IMR-90 (cell line): Measurements from ENCODE around the gene OVOL1. TPM values are rescaled to one million over a fixed set of nuclear protein-coding genes. Genes with fewer than 3 reads are reported as not detected.
A peak's percentile ranks its signal among the peaks of the same experiment; 100 is the strongest.

Experiments used
- ATAC-seq: fragments of 200-7000 bp; cut with Tn5 transposase; 2 replicates; pipeline ENCODE4 v1.9.1; 2020; ENCODE audit warnings: low read depth, mild to moderate bottlenecking, moderate library complexity
- BruUV-seq: library from RNA; stranded (reverse); fragments of 400-500 nt; replicated peaks from 2 replicates; lab custom pipeline; 2021; lab: Mats Ljungman, UMichigan
- CTCF ChIA-PET: fragments of 300-600 bp; formaldehyde crosslinking; extraction: SDS; loops from one replicate; lab custom pipeline; 2021; ENCODE audit warnings: antibody characterized with exemption; lab: Yijun Ruan, JAX
- POLR2A ChIA-PET: fragments of 300-600 bp; sonication (Branson Sonifier 250); formaldehyde crosslinking; loops from one replicate; lab custom pipeline; 2022; ENCODE audit warnings: antibody characterized with exemption; ENCODE audit not compliant: unreplicated experiment; lab: Charles Lee
- DNase-seq: peaks from one replicate; pipeline ENCODE4 v3.0.0; 2013
- H2AFZ ChIP-seq: replicated peaks from 2 replicates; pipeline ENCODE3; 2013; ENCODE audit warnings: low read length, mild to moderate bottlenecking; ENCODE audit not compliant: poor library complexity
- H2AK5ac ChIP-seq: 2 replicates; pipeline ENCODE4 v1.6.1; 2013; ENCODE audit warnings: low read depth, low read length, inconsistent platforms
- H2AK9ac ChIP-seq: replicated peaks from 2 replicates; pipeline ENCODE3; 2013; ENCODE audit warnings: mild to moderate bottlenecking, low read depth, low read length, moderate library complexity; ENCODE audit not compliant: poor library complexity
- H2BK120ac ChIP-seq: 2 replicates; pipeline ENCODE4 v1.6.1; 2013; ENCODE audit warnings: low read depth, low read length, inconsistent platforms
- H2BK15ac ChIP-seq: 3 replicates; pipeline ENCODE4 v1.6.1; 2013; ENCODE audit warnings: low read depth, low read length, inconsistent platforms
- H2BK20ac ChIP-seq: 2 replicates; pipeline ENCODE4 v1.6.1; 2013; ENCODE audit warnings: low read depth, mild to moderate bottlenecking, inconsistent platforms, low read length, moderate library complexity
- H2BK5ac ChIP-seq: 2 replicates; pipeline ENCODE4 v1.6.1; 2013; ENCODE audit warnings: mild to moderate bottlenecking, low read depth, low read length, inconsistent platforms; ENCODE audit not compliant: poor library complexity, severe bottlenecking
- H3K14ac ChIP-seq: replicated peaks from 2 replicates; pipeline ENCODE4 v1.6.1; 2013; ENCODE audit warnings: low read depth, low read length, inconsistent platforms
- H3K18ac ChIP-seq: 2 replicates; pipeline ENCODE4 v1.6.1; 2013; ENCODE audit warnings: low read depth, low read length, control low read depth
- H3K23ac ChIP-seq: 2 replicates; pipeline ENCODE4 v1.6.1; 2013; ENCODE audit warnings: low read depth, low read length, inconsistent platforms
- H3K27ac ChIP-seq: 2 replicates; pipeline ENCODE4 v1.5.1; 2013; ENCODE audit warnings: mild to moderate bottlenecking, control low read depth, low read length; ENCODE audit not compliant: insufficient read depth
- H3K27me3 ChIP-seq: 2 replicates; pipeline ENCODE4 v1.6.1; 2013; ENCODE audit warnings: low read length; ENCODE audit not compliant: control insufficient read depth, insufficient read depth
- H3K36me3 ChIP-seq: 2 replicates; pipeline ENCODE4 v1.6.1; 2013; ENCODE audit warnings: low read length, mixed read lengths; ENCODE audit not compliant: control insufficient read depth, insufficient read depth
- H3K4ac ChIP-seq: 2 replicates; pipeline ENCODE4 v1.6.1; 2013; ENCODE audit warnings: low read depth, low read length, inconsistent platforms
- H3K4me1 ChIP-seq: 2 replicates; pipeline ENCODE4 v1.6.1; 2013; ENCODE audit warnings: low read length, mixed read lengths; ENCODE audit not compliant: control insufficient read depth, insufficient read depth
- H3K4me2 ChIP-seq: 2 replicates; pipeline ENCODE4 v1.6.1; 2013; ENCODE audit warnings: low read depth, mild to moderate bottlenecking, control low read depth, low read length, moderate library complexity
- H3K4me3 ChIP-seq: 2 replicates; pipeline ENCODE4 v1.5.1; 2013; ENCODE audit warnings: low read depth, mild to moderate bottlenecking, control low read depth, low read length, moderate library complexity; ENCODE audit not compliant: insufficient read depth
- H3K56ac ChIP-seq: 2 replicates; pipeline ENCODE4 v1.6.1; 2013; ENCODE audit warnings: low read length, inconsistent platforms; ENCODE audit not compliant: insufficient read depth; ENCODE audit errors: extremely low read depth
- H3K79me1 ChIP-seq, 2 experiments: 2 replicates each; pipeline ENCODE4 v1.6.1; 2013; ENCODE audit warnings: low read length in 2 of 2, inconsistent platforms in 1 of 2, low read depth in 1 of 2
- H3K9ac ChIP-seq: 2 replicates; pipeline ENCODE4 v1.6.1; 2013; ENCODE audit warnings: low read depth, low read length, control low read depth
- H3K9me1 ChIP-seq: 2 replicates; pipeline ENCODE4 v1.6.1; 2013; ENCODE audit warnings: low read length, inconsistent platforms; ENCODE audit not compliant: insufficient read depth
- H3K9me3 ChIP-seq: 2 replicates; pipeline ENCODE4 v1.6.1; 2013; ENCODE audit warnings: low read length; ENCODE audit not compliant: control insufficient read depth, insufficient read depth
- H4K20me1 ChIP-seq: 2 replicates; pipeline ENCODE4 v1.6.1; 2013; ENCODE audit warnings: low read length, inconsistent platforms; ENCODE audit not compliant: insufficient read depth
- H4K5ac ChIP-seq: 2 replicates; pipeline ENCODE4 v1.6.1; 2013; ENCODE audit warnings: mild to moderate bottlenecking, low read depth, low read length, control low read depth
- H4K8ac ChIP-seq, 2 experiments: 2 replicates each; pipeline ENCODE4 v1.6.1; 2013; ENCODE audit warnings: low read depth in 2 of 2, low read length in 2 of 2, control low read depth in 1 of 2, inconsistent platforms in 1 of 2
- H4K91ac ChIP-seq: 2 replicates; pipeline ENCODE4 v1.6.1; 2013; ENCODE audit warnings: low read depth, low read length, inconsistent platforms; ENCODE audit not compliant: insufficient read depth
- CHD1 ChIP-seq: IDR thresholded peaks from 2 replicates; pipeline ENCODE4 v1.6.1; 2012; ENCODE audit warnings: low read depth, low read length, improper control_type of control experiment
- MAFK ChIP-seq: IDR thresholded peaks from 2 replicates; pipeline ENCODE4 v1.6.1; 2012; ENCODE audit warnings: low read depth, low read length, improper control_type of control experiment
- MXI1 ChIP-seq: IDR thresholded peaks from 2 replicates; pipeline ENCODE4 v1.6.1; 2012; ENCODE audit warnings: low read depth, mild to moderate bottlenecking, low read length, moderate library complexity, borderline replicate concordance
- NFE2L2 ChIP-seq: fragments of 150-350 bp; IDR thresholded peaks from 2 replicates; pipeline ENCODE4 v1.6.1; 2016; ENCODE audit warnings: low read depth, mild to moderate bottlenecking, low read length
- POLR2A ChIP-seq: IDR thresholded peaks from 2 replicates; pipeline ENCODE4 v1.6.1; 2012; ENCODE audit warnings: mild to moderate bottlenecking, low read depth, low read length
- SMC3 ChIP-seq: fragments of 150-350 bp; IDR thresholded peaks from 2 replicates; pipeline ENCODE4 v1.6.1; 2016; ENCODE audit warnings: low read depth, mild to moderate bottlenecking, antibody characterized with exemption, low read length, moderate library complexity
- WGBS, 2 experiments: methylation state at CpG; one replicate each; pipeline versions ENCODE4 v1.1.5 to v1.1.7; 2013; ENCODE audit warnings: missing lambda C conversion rate in 2 of 2; ENCODE audit not compliant: insufficient read length in 1 of 2; ENCODE audit errors: extremely low coverage in 2 of 2; 5-methylcytosine and 5-hydroxymethylcytosine counted together
- dilution Hi-C: fragments of 300-500 bp; cut with HindIII; formaldehyde crosslinking; loops from one replicate; pipeline ENCODE4 v1.14.3; 2018; ENCODE audit warnings: low sequenced_read_pairs; ENCODE audit not compliant: unreplicated experiment
- in situ Hi-C: fragments of 300-500 bp; cut with MboI; formaldehyde crosslinking; loops from 3 replicates; pipeline ENCODE4 v1.14.3; 2019; ENCODE audit warnings: low sequenced_read_pairs, inconsistent platforms, mixed read lengths
- intact Hi-C: fragments of 100-400 bp; cut with micrococcal nuclease; formaldehyde crosslinking; loops from 2 replicates; pipeline ENCODE4 v1.10.0; 2022
- polyA plus RNA-seq, 3 experiments: library from polyadenylated mRNA; depleted of rRNA; stranded (reverse); fragments of >200 nt; gene quantifications; 2 replicates each; pipeline ENCODE4 v1.2.3, GENCODE V29; 2012; ENCODE audit warnings: low replicate concordance in 1 of 3
- total RNA-seq: library from RNA; depleted of rRNA; stranded (reverse); fragments of >200 nt; gene quantifications from 2 replicates; pipeline ENCODE4 v1.2.3, GENCODE V29; 2012
- TF ChIP-seq, protein P1 (sequence below): fragments of 150-350 bp; IDR thresholded peaks from 2 replicates; pipeline ENCODE4 v1.6.1; 2016; ENCODE audit warnings: low read depth, mild to moderate bottlenecking, low read length, moderate library complexity, borderline replicate concordance
- TF ChIP-seq, protein P2 (sequence below): conservative IDR thresholded peaks from 2 replicates; pipeline ENCODE4 v1.5.1; 2012; ENCODE audit warnings: mild to moderate bottlenecking, low read depth, low read length, improper control_type of control experiment

Gene OVOL1
- total and polyA plus RNA-seq, 2 of the 4 experiments (the other 2 are of a cell fraction) = not detected

- ATAC-seq (no peak), DNase-seq (no peak)
- Histone ChIP-seq H3K9ac (peak overlapping the region; percentile 72; the same call in 1 of the 2 replicates), H3K14ac (no peak overlapping the region), H2BK5ac (no peak overlapping the region), H2AK9ac (no peak overlapping the region), H3K9me1 (no peaks in the 10 kb centered on the region), H2BK20ac (no peak overlapping the region), H3K4me2 (peak overlapping the region; percentile 87), H3K18ac (no peak overlapping the region), H2BK15ac (no peak overlapping the region), H3K4me3 (peak overlapping the region; percentile 94), H3K4me1 (no peaks in the 10 kb centered on the region), H4K8ac (peak overlapping the region; percentile 68 to 73; a peak in 1 of 4 replicates), H4K91ac (no peak overlapping the region), H3K23ac (peak overlapping the region; percentile 67; the same call in 1 of the 2 replicates), H4K5ac (0 out of 2 replicates have a peak overlapping the region, but pooled peaks have one; percentile 87), H3K9me3 (no peaks in the 10 kb centered on the region), H3K79me1 (no peaks in the 10 kb centered on the region; a peak in 1 of 4 replicates), H4K20me1 (no peaks in the 10 kb centered on the region), H2BK120ac (0 out of 2 replicates have a peak overlapping the region, but pooled peaks have one; percentile 29), H2AK5ac (0 out of 2 replicates have a peak overlapping the region, but pooled peaks have one; percentile 30), H3K27me3 (peaks cover 7% of the 10 kb centered on the region), H2AFZ (peak overlapping the region; percentile 98), H3K27ac (no peak overlapping the region), H3K36me3 (no peaks in the 10 kb centered on the region), H3K56ac (peak overlapping the region; percentile 47; the same call in 1 of the 2 replicates), H3K4ac (peak overlapping the region; percentile 84; the same call in 1 of the 2 replicates)
- in situ Hi-C loops (loop anchor here (5.0 kb wide), 1 partner anchor 105 kb away; the partner anchor contains the start of gene KAT5), intact Hi-C loops (loop anchor here (1.0 to 5.0 kb wide), 2 partner anchors 50 to 111 kb away; no protein-coding TSS in a partner anchor), dilution Hi-C loops (no loop called here)
- CTCF ChIA-PET = interaction anchor here (0.5 to 3.0 kb wide), 10 partner anchors 9 to 106 kb away, joined by 3 to 23 read pairs (median 4); partner anchors contain the start of genes CFL1, KAT5 and RNASEH2C
- TF ChIP-seq CHD1 = no peak
- TF ChIP-seq, protein P1, sequence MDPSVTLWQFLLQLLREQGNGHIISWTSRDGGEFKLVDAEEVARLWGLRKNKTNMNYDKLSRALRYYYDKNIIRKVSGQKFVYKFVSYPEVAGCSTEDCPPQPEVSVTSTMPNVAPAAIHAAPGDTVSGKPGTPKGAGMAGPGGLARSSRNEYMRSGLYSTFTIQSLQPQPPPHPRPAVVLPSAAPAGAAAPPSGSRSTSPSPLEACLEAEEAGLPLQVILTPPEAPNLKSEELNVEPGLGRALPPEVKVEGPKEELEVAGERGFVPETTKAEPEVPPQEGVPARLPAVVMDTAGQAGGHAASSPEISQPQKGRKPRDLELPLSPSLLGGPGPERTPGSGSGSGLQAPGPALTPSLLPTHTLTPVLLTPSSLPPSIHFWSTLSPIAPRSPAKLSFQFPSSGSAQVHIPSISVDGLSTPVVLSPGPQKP = no peak
- no peak for TF ChIP-seq POLR2A
- TF ChIP-seq NFE2L2 = no peak
- TF ChIP-seq, protein P2, sequence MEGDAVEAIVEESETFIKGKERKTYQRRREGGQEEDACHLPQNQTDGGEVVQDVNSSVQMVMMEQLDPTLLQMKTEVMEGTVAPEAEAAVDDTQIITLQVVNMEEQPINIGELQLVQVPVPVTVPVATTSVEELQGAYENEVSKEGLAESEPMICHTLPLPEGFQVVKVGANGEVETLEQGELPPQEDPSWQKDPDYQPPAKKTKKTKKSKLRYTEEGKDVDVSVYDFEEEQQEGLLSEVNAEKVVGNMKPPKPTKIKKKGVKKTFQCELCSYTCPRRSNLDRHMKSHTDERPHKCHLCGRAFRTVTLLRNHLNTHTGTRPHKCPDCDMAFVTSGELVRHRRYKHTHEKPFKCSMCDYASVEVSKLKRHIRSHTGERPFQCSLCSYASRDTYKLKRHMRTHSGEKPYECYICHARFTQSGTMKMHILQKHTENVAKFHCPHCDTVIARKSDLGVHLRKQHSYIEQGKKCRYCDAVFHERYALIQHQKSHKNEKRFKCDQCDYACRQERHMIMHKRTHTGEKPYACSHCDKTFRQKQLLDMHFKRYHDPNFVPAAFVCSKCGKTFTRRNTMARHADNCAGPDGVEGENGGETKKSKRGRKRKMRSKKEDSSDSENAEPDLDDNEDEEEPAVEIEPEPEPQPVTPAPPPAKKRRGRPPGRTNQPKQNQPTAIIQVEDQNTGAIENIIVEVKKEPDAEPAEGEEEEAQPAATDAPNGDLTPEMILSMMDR = no peak
- TF ChIP-seq MXI1 = no peak
- TF ChIP-seq SMC3 = no peak
- no peak for TF ChIP-seq MAFK
- 90% methylated on average over 2 of the region's 5 CpGs; no CpG with 5 or more reads in 1 of the 2 experiments for WGBS, 2 experiments
- no TSS peak for BruUV-seq
- POLR2A ChIA-PET = interaction anchor here (0.5 to 1.5 kb wide), 3 partner anchors 15 to 106 kb away, joined by 3 to 6 read pairs (median 4); partner anchors contain the start of gene KAT5
Observed at GRCh38 chr11:65817312-65817834, 30.5 kb downstream of the OVOL1 start.
